Fibroblast of lung (primary cell): ENCODE data around the gene CRYGS. TPM values are rescaled to one million over a fixed set of nuclear protein-coding genes. Genes with fewer than 3 reads are reported as not detected.
"Not testable (repeated sequence)": the region's sequence is repeated elsewhere in the genome, so short reads cannot be mapped to it uniquely, and the experiment has no call there.

Experiments
- DNase-seq, 2 donors: peaks; one replicate each; pipeline versions ENCODE4 v3.0.0 to v3.0.0-alpha.2; 2010; ENCODE audit warnings: low read depth in 2 of 2
- H2AFZ ChIP-seq: 2 replicates; pipeline ENCODE4 v1.5.1; 2012; ENCODE audit warnings: low read length, control low read depth, inconsistent platforms
- H3K27ac ChIP-seq: 2 replicates; pipeline ENCODE4 v1.5.1; 2011; ENCODE audit warnings: low read length, control low read depth; ENCODE audit not compliant: insufficient read depth
- H3K27me3 ChIP-seq: 2 replicates; pipeline ENCODE4 v1.5.1; 2011; ENCODE audit warnings: mild to moderate bottlenecking, low read length; ENCODE audit not compliant: control insufficient read depth, insufficient read depth
- H3K36me3 ChIP-seq: 2 replicates; pipeline ENCODE4 v1.5.1; 2011; ENCODE audit warnings: low read length; ENCODE audit not compliant: control insufficient read depth, insufficient read depth
- H3K4me1 ChIP-seq: 2 replicates; pipeline ENCODE4 v1.5.1; 2011; ENCODE audit warnings: low read length; ENCODE audit not compliant: control insufficient read depth, insufficient read depth; ENCODE audit errors: extremely low read depth
- H3K4me2 ChIP-seq: 2 replicates; pipeline ENCODE4 v1.5.1; 2011; ENCODE audit warnings: low read length, control low read depth; ENCODE audit not compliant: insufficient read depth; ENCODE audit errors: extremely low read depth
- H3K4me3 ChIP-seq, 4 experiments: fragments of 200-600 bp in 1 of 4; sonication (generic) in 1 of 4; replicated peaks in 1 of 4; 2 replicates each; pipeline ENCODE4 v1.5.1; 2011 to 2016; ENCODE audit warnings: low read length in 4 of 4, low read depth in 3 of 4, mild to moderate bottlenecking in 3 of 4, control low read depth in 2 of 4, inconsistent platforms in 1 of 4, mixed read lengths in 1 of 4; ENCODE audit not compliant: insufficient read depth in 1 of 4; ENCODE audit errors: control extremely low read depth in 1 of 4
- H3K79me2 ChIP-seq: 2 replicates; pipeline ENCODE4 v1.5.1; 2012; ENCODE audit warnings: mild to moderate bottlenecking, low read length, inconsistent platforms; ENCODE audit not compliant: control insufficient read depth, insufficient read depth
- H3K9ac ChIP-seq: 2 replicates; pipeline ENCODE4 v1.5.1; 2011; ENCODE audit warnings: mild to moderate bottlenecking, low read length, control low read depth; ENCODE audit not compliant: insufficient read depth
- H3K9me3 ChIP-seq: 2 replicates; pipeline ENCODE4 v1.5.1; 2012; ENCODE audit warnings: low read depth, low read length; ENCODE audit not compliant: control insufficient read depth, insufficient read depth
- H4K20me1 ChIP-seq: 2 replicates; pipeline ENCODE4 v1.5.1; 2011; ENCODE audit warnings: low read length; ENCODE audit not compliant: control insufficient read depth, insufficient read depth; ENCODE audit errors: extremely low read depth
- CTCF ChIP-seq, 2 donors: IDR thresholded peaks in 1 of 2; conservative IDR thresholded peaks in 1 of 2; 1 replicate in 1 of 2; 2 replicates in 1 of 2; pipeline ENCODE4 v1.5.1; 2011 to 2012; ENCODE audit warnings: low read length in 2 of 2, control low read depth in 1 of 2, inconsistent platforms in 1 of 2, low read depth in 1 of 2, mild to moderate bottlenecking in 1 of 2
- EZH2 ChIP-seq: IDR thresholded peaks from 2 replicates; pipeline ENCODE4 v1.5.1; 2012; ENCODE audit warnings: low read length, control low read depth, mild to moderate bottlenecking; ENCODE audit errors: missing control alignments
- polyA plus RNA-seq, 2 donors: library from polyadenylated mRNA; depleted of rRNA in 1 of 2; stranded (reverse) in 1 of 2; unstranded in 1 of 2; fragments of >200 nt; gene quantifications; 2 replicates each; pipeline ENCODE4 v1.2.1, GENCODE V29; 2011 to 2012; ENCODE audit warnings: missing spikeins in 1 of 2
- total RNA-seq: library from RNA; depleted of rRNA; stranded (reverse); fragments of >200 nt; gene quantifications from 2 replicates; pipeline ENCODE4 v1.2.1, GENCODE V29; 2014

Gene CRYGS
- total and polyA plus RNA-seq, 2 donors (not counting 1 experiment from before 2014, with no cell fraction given) = 0.54 to 0.99 TPM

GRCh38 chr3:186570096-186570940 lies 26.1 kb upstream of the CRYGS start, which contains the start of gene DNAJB11:
DNAJB11 (plus strand) TSS chr3:186570720; CDS start chr3:186570898, 178 bp downstream.
- Histone ChIP-seq H3K79me2 (peaks cover 16% of the 10 kb centered on the region), H2AFZ (peak within 1 kb of the TSS; percentile 79), H3K27me3 (no peaks in the 10 kb centered on the region), H3K4me2 (peak within 1 kb of the TSS; percentile 77), H4K20me1 (no peaks in the 10 kb centered on the region), H3K9me3 (no peaks in the 10 kb centered on the region), H3K36me3 (peaks cover 3% of the 10 kb centered on the region), H3K27ac (peak within 1 kb of the TSS; percentile 96), H3K4me3 (peak within 1 kb of the TSS; percentile 79 to 94 (median 88)), H3K9ac (peak within 1 kb of the TSS; percentile 97), H3K4me1 (no peaks in the 10 kb centered on the region)
- DNase-seq = peak; percentile 100
- TF ChIP-seq EZH2 = no peak
- no peak for TF ChIP-seq CTCF (conservative IDR thresholded peaks at IDR 0.05 in 1 of 2, IDR thresholded peaks at IDR 0.05 in 1 of 2; ENCODE audit: low read depth in 1 of 2, low read length in 2 of 2)

- no peaks in the 10 kb centered on the region for H3K4me1 ChIP-seq
- no peaks in the 10 kb centered on the region for H3K27me3 ChIP-seq
- H3K36me3 ChIP-seq = peaks cover 2% of the 10 kb centered on the region
- peak overlapping the region; percentile 38 for H3K9ac ChIP-seq
- TF ChIP-seq EZH2 = no peak
- TF ChIP-seq CTCF (conservative IDR thresholded peaks at IDR 0.05 in 1 of 2, IDR thresholded peaks at IDR 0.05 in 1 of 2; ENCODE audit: low read depth in 1 of 2, low read length in 2 of 2) = no peak
- no peaks in the 10 kb centered on the region for H3K9me3 ChIP-seq
- H3K27ac ChIP-seq = peak overlapping the region; percentile 50
- peaks cover 16% of the 10 kb centered on the region for H3K79me2 ChIP-seq
- DNase-seq = no peak
- H2AFZ ChIP-seq = peak overlapping the region; percentile 62
- H3K4me2 ChIP-seq = peak overlapping the region; percentile 76
- peak overlapping the region; percentile 54 to 94 (median 72) for H3K4me3 ChIP-seq
- H4K20me1 ChIP-seq = no peaks in the 10 kb centered on the region
Observed at GRCh38 chr3:186569779-186570095, 25.6 kb upstream of the CRYGS start.

GRCh38 chr3:186569361-186569760 lies 25.2 kb upstream of the CRYGS start:
- H4K20me1 ChIP-seq, H3K27me3 ChIP-seq, H3K27ac ChIP-seq, DNase-seq, H2AFZ ChIP-seq, H3K9me3 ChIP-seq, H3K4me1 ChIP-seq, H3K36me3 ChIP-seq, H3K9ac ChIP-seq: not testable (repeated sequence)
- peak overlapping the region in 3 of 4 experiments; percentile 54 to 94 (median 88) for H3K4me3 ChIP-seq
- H3K4me2 ChIP-seq = peak overlapping the region; percentile 76
- peaks cover 16% of the 10 kb centered on the region for H3K79me2 ChIP-seq
